Epithelial cell of esophagus (primary cell): ENCODE measurements around the gene PHF21A.

Experiments used
- DNase-seq: peaks from one replicate; pipeline ENCODE4 v3.0.0; 2010; ENCODE audit warnings: low read depth
- H3K4me3 ChIP-seq: 2 replicates; pipeline ENCODE4 v1.5.1; 2011; ENCODE audit warnings: mild to moderate bottlenecking, low read length, control low read depth
- TF ChIP-seq, protein P1 (sequence below): IDR thresholded peaks from 2 replicates; pipeline ENCODE4 v1.5.1; 2011; ENCODE audit warnings: low read depth, mild to moderate bottlenecking, low read length, control low read depth, inconsistent platforms; ENCODE audit not compliant: insufficient read depth; ENCODE audit errors: missing control alignments

PHF21A gene

DNA sequence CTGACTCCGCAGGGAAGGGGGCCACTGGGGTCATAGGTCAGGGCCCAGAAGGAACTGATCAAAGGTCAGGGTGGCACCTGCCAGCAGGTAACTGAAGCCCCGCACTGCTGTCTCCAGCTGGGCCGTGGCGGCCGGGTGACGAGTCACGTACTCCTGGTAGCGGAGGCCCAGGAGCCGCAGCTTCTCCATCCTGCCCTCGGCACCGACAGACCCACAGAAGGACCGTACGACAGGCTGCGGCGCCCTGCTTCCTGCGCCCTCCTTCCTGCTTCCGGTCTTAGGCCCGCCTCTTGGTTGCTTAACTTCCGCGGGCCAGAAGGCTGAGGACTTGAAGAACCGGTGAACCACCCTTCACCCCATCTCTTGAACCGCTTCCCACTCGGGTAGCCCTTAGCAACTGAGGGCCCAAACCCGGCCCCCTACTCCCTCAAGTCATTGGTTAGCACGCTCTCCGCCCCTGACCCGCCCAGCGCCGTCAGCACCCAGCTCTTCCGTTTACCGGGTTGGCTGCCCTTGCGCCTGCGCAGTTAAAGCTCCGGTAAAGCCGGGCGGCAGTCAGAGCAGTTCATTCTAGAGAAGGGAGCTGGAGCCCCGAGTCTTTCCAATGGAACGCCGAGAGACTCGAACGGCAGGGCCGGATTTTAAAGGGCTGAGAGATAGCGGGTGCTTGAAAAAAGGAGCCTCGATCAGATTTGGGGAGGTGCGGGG is 203.5 kb downstream of the PHF21A start, which contains the start of gene PEX16:
Gene PEX16 (minus strand): TSS at position 255 of the 708 bp plus-strand sequence. CDS start 66 bp downstream, at position 189.
- peak; percentile 100 for DNase-seq
- TF ChIP-seq, protein P1, sequence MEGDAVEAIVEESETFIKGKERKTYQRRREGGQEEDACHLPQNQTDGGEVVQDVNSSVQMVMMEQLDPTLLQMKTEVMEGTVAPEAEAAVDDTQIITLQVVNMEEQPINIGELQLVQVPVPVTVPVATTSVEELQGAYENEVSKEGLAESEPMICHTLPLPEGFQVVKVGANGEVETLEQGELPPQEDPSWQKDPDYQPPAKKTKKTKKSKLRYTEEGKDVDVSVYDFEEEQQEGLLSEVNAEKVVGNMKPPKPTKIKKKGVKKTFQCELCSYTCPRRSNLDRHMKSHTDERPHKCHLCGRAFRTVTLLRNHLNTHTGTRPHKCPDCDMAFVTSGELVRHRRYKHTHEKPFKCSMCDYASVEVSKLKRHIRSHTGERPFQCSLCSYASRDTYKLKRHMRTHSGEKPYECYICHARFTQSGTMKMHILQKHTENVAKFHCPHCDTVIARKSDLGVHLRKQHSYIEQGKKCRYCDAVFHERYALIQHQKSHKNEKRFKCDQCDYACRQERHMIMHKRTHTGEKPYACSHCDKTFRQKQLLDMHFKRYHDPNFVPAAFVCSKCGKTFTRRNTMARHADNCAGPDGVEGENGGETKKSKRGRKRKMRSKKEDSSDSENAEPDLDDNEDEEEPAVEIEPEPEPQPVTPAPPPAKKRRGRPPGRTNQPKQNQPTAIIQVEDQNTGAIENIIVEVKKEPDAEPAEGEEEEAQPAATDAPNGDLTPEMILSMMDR = no peak
- peak within 1 kb of the TSS; percentile 98 for H3K4me3 ChIP-seq

DNA sequence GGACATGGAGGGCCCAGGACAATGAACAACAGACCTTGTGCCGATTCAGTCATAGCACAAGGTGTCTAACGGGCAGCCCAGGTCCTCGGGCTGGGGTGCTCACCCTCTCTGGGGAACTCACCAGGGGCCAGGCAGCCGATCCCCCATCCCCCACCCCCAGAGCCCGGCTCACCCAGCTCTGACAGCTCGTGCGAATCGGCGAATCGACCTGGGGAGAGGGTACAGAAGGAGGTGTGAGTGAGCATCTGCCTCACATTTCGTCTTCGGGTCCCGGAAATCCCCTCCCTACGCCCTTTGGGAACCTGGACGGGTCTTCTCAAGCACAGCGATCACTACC is 204.0 kb downstream of the PHF21A start:
- DNase-seq = no peak
- TF ChIP-seq, protein P1 = no peak
- H3K4me3 ChIP-seq = peak overlapping the region; percentile 98

DNA sequence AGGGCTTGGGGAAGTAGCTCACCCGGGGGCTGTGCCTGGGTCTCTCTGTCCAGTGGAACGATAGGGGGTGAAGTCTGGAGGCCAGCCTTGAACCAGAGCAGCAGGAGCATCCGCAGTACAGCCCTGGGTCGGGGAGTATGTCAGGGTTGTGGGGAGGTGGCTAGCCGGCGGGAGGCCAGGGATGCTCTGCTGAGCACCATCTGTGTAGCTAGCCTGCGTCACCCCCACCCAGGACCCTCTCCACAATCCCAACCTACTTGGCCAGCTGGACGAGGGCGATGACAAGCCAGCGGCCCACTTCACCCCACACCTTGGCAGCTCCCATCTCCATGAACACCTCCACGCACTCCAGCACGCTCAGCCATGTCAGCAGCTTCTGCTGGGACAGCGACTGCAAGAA is 205.8 kb downstream of the PHF21A start:
- TF ChIP-seq, protein P1 = no peak
- no peak for DNase-seq
- H3K4me3 ChIP-seq = no peak overlapping the region

DNA sequence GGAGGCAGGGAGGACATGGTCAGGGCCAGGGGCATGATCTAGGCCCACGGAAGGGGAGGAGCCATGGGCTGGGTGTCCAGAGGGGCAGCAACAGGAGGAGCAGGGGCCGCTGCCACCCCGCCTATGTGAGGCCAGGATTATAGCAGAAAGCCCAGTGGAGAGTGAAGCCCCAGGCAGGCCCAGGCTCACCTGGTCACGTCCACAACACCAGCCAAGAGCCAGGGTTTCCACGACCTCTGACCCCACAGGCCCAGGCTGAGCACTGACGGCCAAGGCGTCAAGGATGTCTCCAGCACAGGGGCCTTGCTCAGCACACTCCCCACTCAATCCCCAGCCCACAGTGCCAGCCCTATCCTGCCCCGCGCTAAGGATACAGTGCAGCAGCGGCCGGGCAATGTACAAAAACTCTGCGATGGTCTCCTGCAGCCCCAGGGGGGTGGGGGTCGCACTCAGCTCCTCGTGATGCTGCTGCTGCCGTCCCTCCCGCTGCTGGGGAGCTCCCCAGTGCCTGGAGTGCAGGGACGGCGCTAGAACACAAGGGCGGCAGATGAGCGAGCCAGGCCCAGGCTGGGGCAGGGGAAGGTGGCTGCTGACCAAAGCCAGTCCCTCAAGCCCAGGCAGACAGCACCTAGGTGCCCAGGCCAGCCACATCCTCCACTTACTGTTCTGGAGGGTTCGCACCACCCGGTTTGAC is 207.2 kb downstream of the PHF21A start:
- TF ChIP-seq, protein P1 = no peak
- no peak for DNase-seq
- H3K4me3 ChIP-seq = no peak overlapping the region

DNA sequence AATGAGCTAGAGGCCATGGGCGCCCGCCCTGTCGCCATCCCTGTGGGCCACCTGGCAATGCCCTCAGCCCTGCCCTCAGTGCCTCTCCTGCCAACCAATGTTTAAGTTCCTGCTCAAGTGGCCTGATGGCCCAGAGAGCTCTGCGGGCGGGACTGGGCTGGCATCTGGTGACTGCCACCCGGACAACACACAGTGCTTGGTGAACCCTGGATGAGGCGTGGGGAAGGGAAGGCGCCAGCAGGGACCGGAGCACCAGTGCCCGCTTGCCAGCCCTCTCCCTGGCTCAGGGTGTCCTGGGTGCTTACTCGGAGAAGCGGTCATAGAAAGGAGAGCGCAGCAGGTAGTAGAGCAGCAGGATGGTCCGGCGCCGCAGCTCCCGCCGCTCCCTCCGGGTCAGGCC is 207.7 kb downstream of the PHF21A start:
- DNase-seq = no peak
- TF ChIP-seq, protein P1 = no peak
- H3K4me3 ChIP-seq = no peak overlapping the region

DNA sequence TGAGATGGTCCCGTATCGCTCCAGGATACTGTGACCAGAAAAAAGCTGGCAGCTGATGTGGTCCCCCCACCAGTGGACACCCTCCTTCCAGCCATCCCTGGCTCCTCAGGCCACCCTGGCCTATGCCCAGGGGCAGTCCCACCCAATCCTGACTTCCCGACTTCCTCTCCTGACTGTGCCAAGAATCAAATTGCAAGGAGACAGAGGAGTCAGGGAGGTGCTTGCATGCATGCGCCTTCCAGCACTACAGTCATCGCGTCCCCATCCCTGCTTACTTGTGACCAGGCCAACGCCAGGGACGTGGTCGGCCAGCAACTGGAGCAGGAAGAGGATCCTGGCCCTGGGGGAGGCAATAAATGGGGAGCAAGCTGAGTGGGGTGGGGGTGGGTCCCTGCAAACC is 210.6 kb downstream of the PHF21A start:
- TF ChIP-seq, protein P1 = no peak
- no peak overlapping the region for H3K4me3 ChIP-seq

More for the DNA sequence above, 210.6 kb downstream of the PHF21A start:
- no peak for DNase-seq
